Endodermal cell (in vitro differentiated cells): Measurements from ENCODE around the gene TMEM26. TPM values are rescaled to one million over a fixed set of nuclear protein-coding genes. Genes with fewer than 3 reads are reported as not detected.

Experiments
- DNase-seq: peaks from one replicate; pipeline ENCODE4 v3.0.0-alpha.2; 2017
- H3K27ac ChIP-seq: 2 replicates; pipeline ENCODE4 v1.5.1; 2013; ENCODE audit warnings: mild to moderate bottlenecking, low read depth, low read length, moderate library complexity
- H3K27me3 ChIP-seq: 2 replicates; pipeline ENCODE4 v1.6.1; 2013; ENCODE audit warnings: mild to moderate bottlenecking, low read length, moderate library complexity; ENCODE audit not compliant: insufficient read depth, control insufficient read depth, poor library complexity, severe bottlenecking
- H3K36me3 ChIP-seq: 2 replicates; pipeline ENCODE4 v1.7.0; 2013; ENCODE audit warnings: mild to moderate bottlenecking, low read length, moderate library complexity; ENCODE audit not compliant: control insufficient read depth, insufficient read depth
- H3K4me1 ChIP-seq: one replicate; pipeline ENCODE4 v1.7.0; 2013; ENCODE audit warnings: low read length; ENCODE audit not compliant: control insufficient read depth, insufficient read depth
- H3K4me3 ChIP-seq: 2 replicates; pipeline ENCODE4 v1.5.1; 2013; ENCODE audit warnings: mild to moderate bottlenecking, low read length, moderate library complexity
- H3K9ac ChIP-seq: 2 replicates; pipeline ENCODE4 v1.6.1; 2013; ENCODE audit warnings: mild to moderate bottlenecking, low read length, moderate library complexity; ENCODE audit not compliant: poor library complexity, severe bottlenecking; ENCODE audit errors: extremely low read depth
- H3K9me3 ChIP-seq: 2 replicates; pipeline ENCODE4 v1.6.1; 2013; ENCODE audit warnings: mild to moderate bottlenecking, low read length, moderate library complexity; ENCODE audit not compliant: control insufficient read depth
- H3K27ac Mint-ChIP-seq: 2 replicates; pipeline ENCODE4 v1.8.0; 2020; ENCODE audit warnings: mixed read lengths
- H3K27me3 Mint-ChIP-seq: 2 replicates; pipeline ENCODE4 v1.8.0; 2021; ENCODE audit warnings: mild to moderate bottlenecking, mixed read lengths; ENCODE audit not compliant: insufficient read depth
- H3K36me3 Mint-ChIP-seq: 2 replicates; pipeline ENCODE4 v1.8.0; 2020; ENCODE audit warnings: low read depth, mixed read lengths
- H3K4me1 Mint-ChIP-seq: 2 replicates; pipeline ENCODE4 v1.8.0; 2020; ENCODE audit warnings: mixed read lengths
- H3K4me3 Mint-ChIP-seq: 2 replicates; pipeline ENCODE4 v1.8.0; 2020; ENCODE audit warnings: mild to moderate bottlenecking, moderate library complexity, mixed read lengths
- H3K9me3 Mint-ChIP-seq: 2 replicates; pipeline ENCODE4 v1.8.0; 2020; ENCODE audit warnings: mild to moderate bottlenecking, mixed read lengths
- CTCF ChIP-seq: fragments of 200-600 bp; sonication (generic); conservative IDR thresholded peaks from 2 replicates; pipeline ENCODE4 v1.5.0; 2021; ENCODE audit warnings: antibody characterized with exemption, mild to moderate bottlenecking
- WGBS, 2 experiments: methylation state at CpG; one replicate each; pipeline versions ENCODE4 v1.1.5 to v1.1.7; 2013; ENCODE audit warnings: missing lambda C conversion rate in 2 of 2, mixed read lengths in 1 of 2; ENCODE audit not compliant: insufficient coverage in 1 of 2, insufficient read length in 1 of 2; 5-methylcytosine and 5-hydroxymethylcytosine counted together
- total RNA-seq, 2 donors: library from RNA; stranded (reverse); fragmentation: NEBNext Ultra II Directional in 1 of 2; extraction: Animal tissue kit (Norgen Biotek cat#: 25700) in 1 of 2; gene quantifications; 2 replicates in 1 of 2; 3 replicates in 1 of 2; pipeline ENCODE4 v1.2.1, GENCODE V29; 2021

TMEM26 gene
- total RNA-seq, 2 donors from 2014 or later, result 0.13 TPM

DNA sequence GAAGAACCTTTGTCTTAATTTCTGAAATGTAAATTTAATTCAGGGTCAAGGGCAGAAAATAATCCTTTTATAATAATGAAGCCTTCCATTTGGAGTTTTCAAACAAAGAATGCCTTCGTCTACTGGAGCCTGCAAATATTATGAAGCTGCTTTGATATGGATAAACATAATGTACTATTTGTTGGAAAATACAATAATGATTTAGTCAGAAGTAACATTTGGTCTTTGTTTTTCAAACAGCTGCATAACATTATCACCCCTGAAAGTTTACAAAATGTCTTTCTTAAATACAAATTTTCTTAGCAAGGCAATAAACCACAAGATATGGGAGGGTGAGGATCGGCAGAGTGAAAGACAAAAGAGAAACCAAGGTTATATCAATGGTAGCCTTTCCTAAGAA, 41.5 kb downstream of the TMEM26 start:
- DNase-seq, result no peak
- H3K36me3 Mint-ChIP-seq, result no peaks in the 10 kb centered on the region
- no peaks in the 10 kb centered on the region for H3K27me3 Mint-ChIP-seq
- no peaks in the 10 kb centered on the region for H3K36me3 ChIP-seq
- H3K9ac ChIP-seq, result no peak overlapping the region
- WGBS, 2 experiments, result 83 to 88% methylated on average over 1 to 2 of the region's 2 CpGs
- no peak for TF ChIP-seq CTCF
- no peak overlapping the region for H3K27ac ChIP-seq
- H3K4me1 Mint-ChIP-seq, result peaks cover 3% of the 10 kb centered on the region
- no peak overlapping the region for H3K27ac Mint-ChIP-seq
- H3K9me3 ChIP-seq, result no peaks in the 10 kb centered on the region
- no peak overlapping the region for H3K4me3 Mint-ChIP-seq
- H3K4me3 ChIP-seq, result no peak overlapping the region
- H3K9me3 Mint-ChIP-seq, result no peaks in the 10 kb centered on the region
- H3K4me1 ChIP-seq, result no peaks in the 10 kb centered on the region
- H3K27me3 ChIP-seq, result no peaks in the 10 kb centered on the region

GRCh38 chr10:61410353-61411070, 42.7 kb downstream of the TMEM26 start:
- H3K4me1 ChIP-seq, result no peaks in the 10 kb centered on the region
- H3K27me3 ChIP-seq, result no peaks in the 10 kb centered on the region
- H3K36me3 ChIP-seq, result no peaks in the 10 kb centered on the region
- H3K27ac ChIP-seq, result no peak overlapping the region
- H3K4me3 ChIP-seq, result no peak overlapping the region
- H3K4me1 Mint-ChIP-seq, result peaks cover 3% of the 10 kb centered on the region
- no peak overlapping the region for H3K9ac ChIP-seq
- H3K9me3 ChIP-seq, result no peaks in the 10 kb centered on the region
- DNase-seq, result peak; percentile 42
- H3K4me3 Mint-ChIP-seq, result no peak overlapping the region
- H3K27ac Mint-ChIP-seq, result no peak overlapping the region
- no peak for TF ChIP-seq CTCF
- no peaks in the 10 kb centered on the region for H3K9me3 Mint-ChIP-seq
- 94 to 97% methylated on average over 16 to 18 of the region's 18 CpGs for WGBS, 2 experiments
- no peaks in the 10 kb centered on the region for H3K36me3 Mint-ChIP-seq
- no peaks in the 10 kb centered on the region for H3K27me3 Mint-ChIP-seq

- H3K4me1 Mint-ChIP-seq, result no peaks in the 10 kb centered on the region
- Histone ChIP-seq H3K4me3 (no peak overlapping the region), H3K9ac (no peak overlapping the region), H3K36me3 (no peaks in the 10 kb centered on the region), H3K27me3 (no peaks in the 10 kb centered on the region), H3K4me1 (no peaks in the 10 kb centered on the region), H3K9me3 (no peaks in the 10 kb centered on the region), H3K27ac (no peak overlapping the region)
- no peaks in the 10 kb centered on the region for H3K9me3 Mint-ChIP-seq
- no peaks in the 10 kb centered on the region for H3K27me3 Mint-ChIP-seq
- 94 to 95% methylated on average over 3 to 7 of the region's 7 CpGs for whole genome bisulfite sequencing, 2 experiments
- no peaks in the 10 kb centered on the region for H3K36me3 Mint-ChIP-seq
- no peak for TF ChIP-seq CTCF
- no peak for DNase-seq
- H3K4me3 Mint-ChIP-seq, result no peak overlapping the region
- no peak overlapping the region for H3K27ac Mint-ChIP-seq
Measured at GRCh38 chr10:61409157-61409556, 44.0 kb downstream of the TMEM26 start.
